ENCODE measurements around the gene MCM3AP. TPM values are rescaled to one million over a fixed set of nuclear protein-coding genes. Genes with fewer than 3 reads are reported as not detected.

MCM3AP gene
- total and polyA plus RNA-seq, 9 of the 15 experiments (the other 6 are each of a cell fraction or from before 2014, with no cell fraction given), result 6.5 to 179 (median 69.6) TPM

DNA sequence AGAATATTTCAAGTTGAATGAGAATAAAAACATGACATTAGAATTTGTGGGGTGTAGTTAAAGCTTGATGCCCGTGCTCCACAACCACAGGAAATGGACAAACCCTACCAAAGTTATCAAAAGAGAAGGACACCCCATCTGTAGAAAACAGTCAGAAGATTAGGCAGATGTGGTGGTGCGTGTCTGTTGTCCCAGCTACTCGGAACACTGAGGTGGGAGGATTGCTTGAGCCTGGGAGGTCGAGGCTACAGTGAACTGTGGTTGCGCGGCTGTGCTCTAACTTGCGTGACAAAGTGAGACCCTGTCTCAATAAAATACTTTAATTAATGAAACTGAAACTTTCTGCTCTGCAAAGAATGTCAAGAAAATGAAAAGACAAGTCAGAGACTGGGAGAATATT is 99.7 kb downstream of the MCM3AP start:
- no TSS peak for BruUV-seq (replicated peaks)
- POLR2A ChIA-PET, result interaction anchor here (0.6 to 0.7 kb wide), 2 partner anchors 10 to 1267 kb away, joined by 3 read pairs; no protein-coding TSS in a partner anchor
- H3K36me3 ChIP-seq (ENCODE audit: control insufficient read depth, insufficient read depth, low read length), result peaks cover 46% of the 10 kb centered on the region; the same call in 2 of the 3 replicates
- H3K27ac ChIP-seq (ENCODE audit: extremely low read depth, low read depth, low read length), result peak overlapping the region; percentile 67; the same call in 2 of the 3 replicates
- WGBS (ENCODE audit: insufficient coverage, low coverage, missing lambda C conversion rate), result 7% methylated on average over 7 of the region's 7 CpGs
- CTCF ChIA-PET (ENCODE audit: low intra/inter-chr PET ratio), result no interaction called here
- H3K9me3 ChIP-seq (replicated peaks; ENCODE audit: control insufficient read depth, insufficient read depth, low read depth, low read length), result no peaks in the 10 kb centered on the region
- H3K27me3 ChIP-seq (ENCODE audit: control insufficient read depth in 2 of 2, insufficient read depth in 2 of 2, low read length in 2 of 2), result no peaks in the 10 kb centered on the region
- in situ Hi-C loops (cut with MboI) (no loop called here), intact Hi-C loops (cut with micrococcal nuclease) (loop anchor here (5.0 kb wide), 1 partner anchor 42 kb away; the partner anchor contains the start of gene LSS)
- peak overlapping the region; percentile 30 to 45; a peak in 3 of 4 replicates for H3K9ac ChIP-seq (ENCODE audit: insufficient read depth in 1 of 2, low read depth in 2 of 2, low read length in 2 of 2)
- H3K4me1 ChIP-seq (replicated peaks in 1 of 2; ENCODE audit: control insufficient read depth in 2 of 2, insufficient read depth in 2 of 2, low read length in 2 of 2), result peaks cover 57 to 85% of the 10 kb centered on the region in 2 experiments
- H3K9me1 ChIP-seq (ENCODE audit: control insufficient read depth, insufficient read depth, low read length), result peaks cover 5% of the 10 kb centered on the region
- no peak for ATAC-seq
- peak overlapping the region; percentile 95 for H3K4me2 ChIP-seq (ENCODE audit: insufficient read depth, low read length)
- H4K20me1 ChIP-seq (replicated peaks; ENCODE audit: control insufficient read depth, insufficient read depth, low read length), result no peaks in the 10 kb centered on the region
- peak overlapping the region; percentile 88 for H3K4me3 ChIP-seq
- DNase-seq (ENCODE audit: extremely low read depth in 1 of 4, low spot score in 3 of 4), result peak in 3 of 4 experiments; percentile 6 to 57 (median 7)
- peak overlapping the region; percentile 96 for H2AFZ ChIP-seq (ENCODE audit: low read depth, low read length)
- FAIRE-seq, result no peak
- peaks cover 31% of the 10 kb centered on the region for H3K79me2 ChIP-seq (ENCODE audit: control insufficient read depth, insufficient read depth, low read length)
- no peak for TF ChIP-seq ATF7 (IDR thresholded peaks at IDR 0.05)
- TF ChIP-seq RERE (CRISPR knock-in tag; IDR thresholded peaks at IDR 0.05; ENCODE audit: borderline replicate concordance), result no peak
- TF ChIP-seq, protein P1, sequence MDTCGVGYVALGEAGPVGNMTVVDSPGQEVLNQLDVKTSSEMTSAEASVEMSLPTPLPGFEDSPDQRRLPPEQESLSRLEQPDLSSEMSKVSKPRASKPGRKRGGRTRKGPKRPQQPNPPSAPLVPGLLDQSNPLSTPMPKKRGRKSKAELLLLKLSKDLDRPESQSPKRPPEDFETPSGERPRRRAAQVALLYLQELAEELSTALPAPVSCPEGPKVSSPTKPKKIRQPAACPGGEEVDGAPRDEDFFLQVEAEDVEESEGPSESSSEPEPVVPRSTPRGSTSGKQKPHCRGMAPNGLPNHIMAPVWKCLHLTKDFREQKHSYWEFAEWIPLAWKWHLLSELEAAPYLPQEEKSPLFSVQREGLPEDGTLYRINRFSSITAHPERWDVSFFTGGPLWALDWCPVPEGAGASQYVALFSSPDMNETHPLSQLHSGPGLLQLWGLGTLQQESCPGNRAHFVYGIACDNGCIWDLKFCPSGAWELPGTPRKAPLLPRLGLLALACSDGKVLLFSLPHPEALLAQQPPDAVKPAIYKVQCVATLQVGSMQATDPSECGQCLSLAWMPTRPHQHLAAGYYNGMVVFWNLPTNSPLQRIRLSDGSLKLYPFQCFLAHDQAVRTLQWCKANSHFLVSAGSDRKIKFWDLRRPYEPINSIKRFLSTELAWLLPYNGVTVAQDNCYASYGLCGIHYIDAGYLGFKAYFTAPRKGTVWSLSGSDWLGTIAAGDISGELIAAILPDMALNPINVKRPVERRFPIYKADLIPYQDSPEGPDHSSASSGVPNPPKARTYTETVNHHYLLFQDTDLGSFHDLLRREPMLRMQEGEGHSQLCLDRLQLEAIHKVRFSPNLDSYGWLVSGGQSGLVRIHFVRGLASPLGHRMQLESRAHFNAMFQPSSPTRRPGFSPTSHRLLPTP (IDR thresholded peaks at IDR 0.05; ENCODE audit: borderline replicate concordance, extremely low read depth, insufficient read length), result no peak
- no peak for TF ChIP-seq ZNF274 (IDR thresholded peaks at IDR 0.05; ENCODE audit: borderline replicate concordance, low read depth, low read length)

Data from K562 (cell line).